Calu3 (cell line): ENCODE results near the gene CYP27C1. TPM values are rescaled to one million over a fixed set of nuclear protein-coding genes. Genes with fewer than 3 reads are reported as not detected.

ENCODE experiments used
- BruUV-seq: library from RNA; stranded (reverse); fragments of 400-500 nt; replicated peaks from 2 replicates; lab custom pipeline; 2021; lab: Mats Ljungman, UMichigan
- CTCF ChIA-PET: fragments of 300-600 bp; sonication (Branson Sonifier 250); formaldehyde crosslinking; loops from one replicate; lab custom pipeline; 2022; ENCODE audit warnings: antibody characterized with exemption; lab: Charles Lee
- DNase-seq: peaks from one replicate; pipeline ENCODE4 v3.0.0; 2022
- H3K27ac Mint-ChIP-seq: one replicate; pipeline ENCODE4 v1.8.0; 2022; ENCODE audit warnings: mixed read lengths; ENCODE audit not compliant: unreplicated experiment
- H3K27me3 Mint-ChIP-seq: one replicate; pipeline ENCODE4 v1.8.0; 2022; ENCODE audit warnings: mixed read lengths; ENCODE audit not compliant: unreplicated experiment
- H3K36me3 Mint-ChIP-seq: one replicate; pipeline ENCODE4 v1.8.0; 2022; ENCODE audit warnings: mild to moderate bottlenecking, moderate library complexity, mixed read lengths; ENCODE audit not compliant: insufficient read depth, unreplicated experiment
- H3K4me1 Mint-ChIP-seq: one replicate; pipeline ENCODE4 v1.8.0; 2022; ENCODE audit warnings: mild to moderate bottlenecking, low read depth, mixed read lengths; ENCODE audit not compliant: unreplicated experiment
- H3K4me3 Mint-ChIP-seq: one replicate; pipeline ENCODE4 v1.8.0; 2022; ENCODE audit warnings: mild to moderate bottlenecking, low read depth, moderate library complexity, mixed read lengths; ENCODE audit not compliant: unreplicated experiment
- H3K9me3 Mint-ChIP-seq: one replicate; pipeline ENCODE4 v1.8.0; 2022; ENCODE audit warnings: low read depth, mixed read lengths; ENCODE audit not compliant: unreplicated experiment
- intact Hi-C: fragments of 100-400 bp; cut with micrococcal nuclease; formaldehyde crosslinking; loops from one replicate; pipeline ENCODE4 v1.10.0; 2022; ENCODE audit not compliant: unreplicated experiment
- total RNA-seq: library from RNA; stranded (reverse); gene quantifications from 2 replicates; pipeline ENCODE4 v1.2.3, GENCODE V29; 2022
- TF ChIP-seq, protein P1 (sequence below): fragments of 200-600 bp; IDR thresholded peaks from one replicate; pipeline ENCODE4 v1.8.0; 2022; ENCODE audit warnings: antibody characterized with exemption; ENCODE audit not compliant: unreplicated experiment

Gene CYP27C1
- total RNA-seq, 1 experiment from 2014 or later, result 0.07 TPM

DNA sequence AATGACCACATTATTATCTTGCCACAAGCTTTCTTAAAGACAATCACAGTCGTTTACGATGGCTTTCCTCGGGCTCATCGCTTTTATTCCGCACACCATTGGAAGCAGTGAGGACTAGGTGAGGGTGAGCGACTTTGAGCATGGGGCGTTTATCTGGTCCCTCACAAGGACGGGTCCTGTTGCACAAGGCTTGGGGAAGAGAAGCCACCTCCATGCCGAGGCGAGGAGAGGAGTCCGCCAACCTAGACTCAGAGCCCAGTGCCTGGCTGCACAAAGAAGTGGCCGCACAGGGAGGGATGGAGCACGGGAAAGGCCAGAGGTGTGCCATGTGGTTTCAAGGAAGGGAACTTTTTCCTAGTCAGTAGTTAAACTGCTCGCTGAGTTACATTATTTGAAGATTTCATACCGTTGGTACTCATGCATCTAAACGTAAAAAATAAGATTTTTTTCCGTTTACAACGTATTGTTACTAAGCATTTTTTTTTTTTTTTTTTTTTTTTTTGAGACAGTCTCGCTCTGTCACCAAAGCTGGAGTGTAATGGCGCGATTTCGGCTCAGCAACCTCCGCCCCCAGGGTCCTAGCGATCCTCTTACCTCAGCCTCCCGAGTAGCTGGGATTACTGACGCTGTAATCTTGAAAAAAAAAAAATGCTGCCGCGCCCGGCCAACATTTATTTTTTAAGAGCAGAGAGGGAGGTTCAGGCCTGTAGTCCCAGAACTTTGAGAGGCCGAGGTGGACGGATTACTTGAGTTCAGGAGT is 849 bp upstream of the CYP27C1 start:
- intact Hi-C loops, result no loop called here
- no TSS peak for BruUV-seq
- DNase-seq, result no peak
- peak overlapping the region; percentile 27 for H3K27ac Mint-ChIP-seq
- H3K36me3 Mint-ChIP-seq, result peaks cover 26% of the 10 kb centered on the region
- peaks cover 42% of the 10 kb centered on the region for H3K4me1 Mint-ChIP-seq
- H3K27me3 Mint-ChIP-seq, result peaks cover 67% of the 10 kb centered on the region
- CTCF ChIA-PET, result interaction anchor here (0.6 to 0.8 kb wide), 2 partner anchors 272 to 1101 kb away, joined by 3 to 9 read pairs; no protein-coding TSS in a partner anchor
- no peaks in the 10 kb centered on the region for H3K9me3 Mint-ChIP-seq
- TF ChIP-seq, protein P1, sequence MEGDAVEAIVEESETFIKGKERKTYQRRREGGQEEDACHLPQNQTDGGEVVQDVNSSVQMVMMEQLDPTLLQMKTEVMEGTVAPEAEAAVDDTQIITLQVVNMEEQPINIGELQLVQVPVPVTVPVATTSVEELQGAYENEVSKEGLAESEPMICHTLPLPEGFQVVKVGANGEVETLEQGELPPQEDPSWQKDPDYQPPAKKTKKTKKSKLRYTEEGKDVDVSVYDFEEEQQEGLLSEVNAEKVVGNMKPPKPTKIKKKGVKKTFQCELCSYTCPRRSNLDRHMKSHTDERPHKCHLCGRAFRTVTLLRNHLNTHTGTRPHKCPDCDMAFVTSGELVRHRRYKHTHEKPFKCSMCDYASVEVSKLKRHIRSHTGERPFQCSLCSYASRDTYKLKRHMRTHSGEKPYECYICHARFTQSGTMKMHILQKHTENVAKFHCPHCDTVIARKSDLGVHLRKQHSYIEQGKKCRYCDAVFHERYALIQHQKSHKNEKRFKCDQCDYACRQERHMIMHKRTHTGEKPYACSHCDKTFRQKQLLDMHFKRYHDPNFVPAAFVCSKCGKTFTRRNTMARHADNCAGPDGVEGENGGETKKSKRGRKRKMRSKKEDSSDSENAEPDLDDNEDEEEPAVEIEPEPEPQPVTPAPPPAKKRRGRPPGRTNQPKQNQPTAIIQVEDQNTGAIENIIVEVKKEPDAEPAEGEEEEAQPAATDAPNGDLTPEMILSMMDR, result no peak
- peak overlapping the region; percentile 74 for H3K4me3 Mint-ChIP-seq

DNA sequence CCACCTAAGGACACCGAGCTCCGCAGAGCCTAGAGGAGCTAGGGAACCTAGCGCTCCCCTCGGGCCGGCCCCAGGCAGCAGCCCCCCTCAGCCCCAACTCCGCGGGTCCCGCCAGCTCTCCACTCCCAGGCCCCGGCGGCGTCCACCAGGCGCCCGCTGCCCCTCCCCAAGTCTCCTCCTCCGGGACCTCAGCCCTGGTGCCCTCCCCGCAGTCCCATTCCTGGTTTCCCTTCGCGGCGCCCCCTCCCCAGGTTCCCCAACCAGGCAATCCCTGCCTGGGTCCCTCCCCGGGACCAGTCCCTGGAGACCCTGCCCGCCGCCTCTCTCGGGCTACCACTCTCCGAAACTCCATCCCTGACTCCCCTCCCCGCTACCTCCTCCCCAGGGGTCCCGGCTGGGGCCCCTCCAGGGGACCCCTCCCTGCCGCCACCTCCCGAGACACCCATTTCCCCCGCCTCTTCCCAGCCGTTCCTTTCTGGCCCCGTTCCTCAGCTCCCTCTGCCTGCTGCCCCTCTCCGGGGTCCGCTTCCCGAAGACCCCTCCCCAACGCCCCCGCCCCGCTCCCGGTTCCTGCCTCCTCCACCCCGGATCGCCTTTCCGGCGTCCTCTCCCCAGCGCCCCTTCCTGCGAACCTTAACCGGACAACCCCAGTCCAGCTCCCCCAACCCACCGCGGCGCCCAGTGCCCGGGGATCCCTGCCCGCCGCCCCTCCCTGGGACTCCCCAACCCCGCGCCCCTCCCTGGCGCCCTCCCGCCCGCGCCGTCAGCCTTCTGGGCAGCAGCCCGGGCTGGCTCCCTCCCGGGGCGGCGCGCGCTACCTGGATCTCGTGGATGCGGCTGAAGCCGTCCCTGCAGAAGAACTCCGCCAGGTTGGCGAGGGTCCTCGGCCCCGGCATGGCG is 678 bp downstream of the CYP27C1 start:
- peak overlapping the region; percentile 74 for H3K4me3 Mint-ChIP-seq
- no peak for DNase-seq
- no peak overlapping the region for H3K27ac Mint-ChIP-seq
- CTCF ChIA-PET, result no interaction called here
- TF ChIP-seq, protein P1, result no peak
- H3K9me3 Mint-ChIP-seq, result no peaks in the 10 kb centered on the region
- peaks cover 26% of the 10 kb centered on the region for H3K36me3 Mint-ChIP-seq
- peaks cover 52% of the 10 kb centered on the region for H3K27me3 Mint-ChIP-seq
- BruUV-seq, result no TSS peak
- H3K4me1 Mint-ChIP-seq, result peaks cover 28% of the 10 kb centered on the region
- intact Hi-C loops, result no loop called here

GRCh38 chr2:127218812-127219170 is 1.3 kb downstream of the CYP27C1 start:
- no peaks in the 10 kb centered on the region for H3K9me3 Mint-ChIP-seq
- peaks cover 26% of the 10 kb centered on the region for H3K36me3 Mint-ChIP-seq
- H3K27ac Mint-ChIP-seq, result no peak overlapping the region
- H3K27me3 Mint-ChIP-seq, result peaks cover 45% of the 10 kb centered on the region
- BruUV-seq, result no TSS peak
- H3K4me1 Mint-ChIP-seq, result peaks cover 22% of the 10 kb centered on the region
- DNase-seq, result no peak
- intact Hi-C loops, result no loop called here
- TF ChIP-seq, protein P1, result no peak
- H3K4me3 Mint-ChIP-seq, result peak overlapping the region; percentile 74
- CTCF ChIA-PET, result no interaction called here

- intact Hi-C loops, result no loop called here
- no TSS peak for BruUV-seq
- Mint-ChIP-seq H3K27ac (peak overlapping the region; percentile 74), H3K36me3 (peaks cover 26% of the 10 kb centered on the region), H3K27me3 (peaks cover 50% of the 10 kb centered on the region), H3K4me3 (peak overlapping the region; percentile 74), H3K4me1 (peaks cover 12% of the 10 kb centered on the region), H3K9me3 (no peaks in the 10 kb centered on the region)
- peak; percentile 68 for DNase-seq
- CTCF ChIA-PET, result interaction anchor here (0.6 kb wide), 1 partner anchor 17 kb away, joined by 3 read pairs; no protein-coding TSS in a partner anchor
- TF ChIP-seq, protein P1, result no peak
Measured at GRCh38 chr2:127217470-127218325, 2.4 kb downstream of the CYP27C1 start.
